ENCODE measurements around the gene DKK3.
A peak's percentile ranks its signal among the peaks of the same experiment; 100 is the strongest.

DKK3 gene

DNA sequence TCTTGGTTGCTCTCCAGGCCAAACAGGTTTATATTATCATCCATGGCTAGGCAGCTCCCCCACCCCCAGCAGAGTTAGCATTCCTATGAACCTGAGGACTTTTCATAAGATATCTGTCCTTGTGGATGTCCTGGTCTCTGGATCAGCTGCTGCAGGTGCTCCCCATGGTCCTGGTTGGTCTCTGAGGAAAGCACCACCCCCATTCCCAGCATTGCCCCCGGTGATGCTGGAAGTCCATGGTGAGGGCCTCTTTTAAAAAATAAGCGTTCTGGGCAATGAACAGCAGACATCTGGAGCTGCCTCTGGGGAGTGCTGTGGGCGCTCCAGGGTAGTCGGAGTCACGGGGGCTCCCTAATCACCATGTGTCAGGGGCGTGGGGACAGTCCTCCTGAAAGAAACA is 26.6 kb downstream of the DKK3 start:
- H3K4me3 ChIP-seq (ENCODE audit: low read depth, low read length), result no peak overlapping the region
- DNase-seq (ENCODE audit: low read depth), result no peak
- TF ChIP-seq, protein P1, sequence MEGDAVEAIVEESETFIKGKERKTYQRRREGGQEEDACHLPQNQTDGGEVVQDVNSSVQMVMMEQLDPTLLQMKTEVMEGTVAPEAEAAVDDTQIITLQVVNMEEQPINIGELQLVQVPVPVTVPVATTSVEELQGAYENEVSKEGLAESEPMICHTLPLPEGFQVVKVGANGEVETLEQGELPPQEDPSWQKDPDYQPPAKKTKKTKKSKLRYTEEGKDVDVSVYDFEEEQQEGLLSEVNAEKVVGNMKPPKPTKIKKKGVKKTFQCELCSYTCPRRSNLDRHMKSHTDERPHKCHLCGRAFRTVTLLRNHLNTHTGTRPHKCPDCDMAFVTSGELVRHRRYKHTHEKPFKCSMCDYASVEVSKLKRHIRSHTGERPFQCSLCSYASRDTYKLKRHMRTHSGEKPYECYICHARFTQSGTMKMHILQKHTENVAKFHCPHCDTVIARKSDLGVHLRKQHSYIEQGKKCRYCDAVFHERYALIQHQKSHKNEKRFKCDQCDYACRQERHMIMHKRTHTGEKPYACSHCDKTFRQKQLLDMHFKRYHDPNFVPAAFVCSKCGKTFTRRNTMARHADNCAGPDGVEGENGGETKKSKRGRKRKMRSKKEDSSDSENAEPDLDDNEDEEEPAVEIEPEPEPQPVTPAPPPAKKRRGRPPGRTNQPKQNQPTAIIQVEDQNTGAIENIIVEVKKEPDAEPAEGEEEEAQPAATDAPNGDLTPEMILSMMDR (conservative IDR thresholded peaks at IDR 0.05; ENCODE audit: low read depth, low read length), result no peak

DNA sequence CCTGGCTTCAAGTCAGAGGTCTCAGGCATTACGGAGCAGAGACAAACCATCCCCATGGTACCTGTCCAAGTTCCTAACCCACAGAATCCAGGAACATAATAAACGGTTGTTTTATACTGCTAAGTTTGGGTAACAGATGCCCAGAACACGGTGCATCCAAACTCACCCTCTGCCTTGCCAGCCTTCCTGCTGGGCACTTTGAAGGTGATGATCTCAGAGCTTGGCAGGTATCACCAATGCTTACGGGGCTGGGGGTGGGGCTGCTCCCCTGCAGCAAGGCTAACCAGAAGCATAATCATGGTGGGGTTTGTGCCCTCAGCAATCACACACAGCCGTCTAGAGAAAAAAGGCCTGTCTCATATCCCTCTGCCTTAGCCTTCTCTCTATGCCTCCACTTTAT is 27.1 kb downstream of the DKK3 start:
- no peak overlapping the region for H3K4me3 ChIP-seq (ENCODE audit: low read depth, low read length)
- TF ChIP-seq, protein P1 (conservative IDR thresholded peaks at IDR 0.05; ENCODE audit: low read depth, low read length), result no peak
- no peak for DNase-seq (ENCODE audit: low read depth)

DNA sequence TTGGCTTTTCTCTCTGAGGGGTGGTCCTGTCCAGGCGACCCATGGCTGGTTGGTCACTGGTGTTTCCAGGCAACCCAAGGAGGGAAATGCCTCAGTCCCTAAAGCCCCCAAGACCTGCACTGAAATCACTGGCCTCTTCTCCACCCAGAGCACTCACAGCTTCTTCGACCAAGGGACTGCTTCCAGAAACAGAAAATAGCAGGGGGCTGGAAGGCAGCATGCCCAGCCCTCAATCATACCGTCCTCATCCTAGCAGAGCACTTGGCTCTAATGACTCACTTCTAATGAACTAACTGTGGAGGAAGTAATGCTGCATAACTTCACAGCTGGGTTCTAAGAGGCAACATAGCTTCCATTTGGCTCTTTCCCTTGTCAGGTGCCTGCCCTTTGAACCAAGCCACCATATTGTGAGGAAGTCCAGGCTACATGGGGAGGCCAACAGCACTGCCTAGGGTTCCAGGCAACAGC is 27.6 kb downstream of the DKK3 start:
- no peak overlapping the region for H3K4me3 ChIP-seq (ENCODE audit: low read depth, low read length)
- TF ChIP-seq, protein P1 (conservative IDR thresholded peaks at IDR 0.05; ENCODE audit: low read depth, low read length), result no peak
- peak; percentile 81 for DNase-seq (ENCODE audit: low read depth)

DNA sequence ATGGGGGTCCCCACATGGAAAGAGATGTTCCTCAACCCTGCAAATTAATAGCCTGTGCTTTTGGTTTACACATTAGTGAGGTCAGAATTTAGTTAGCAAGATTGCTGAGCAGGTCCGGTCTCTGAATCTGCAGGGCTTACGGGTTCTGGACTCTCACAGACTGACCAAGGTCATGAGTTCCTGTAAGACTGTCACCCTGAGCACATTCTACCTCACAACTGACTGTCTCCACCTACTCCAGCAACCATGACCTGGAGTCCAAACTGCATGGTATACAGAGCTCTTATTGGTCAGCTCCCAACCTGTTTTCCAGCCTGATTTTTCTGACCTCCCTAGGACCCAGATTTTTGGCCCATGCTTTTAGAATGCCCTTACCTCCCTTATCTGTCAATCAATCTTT is 28.2 kb downstream of the DKK3 start:
- TF ChIP-seq, protein P1 (conservative IDR thresholded peaks at IDR 0.05; ENCODE audit: low read depth, low read length), result no peak
- H3K4me3 ChIP-seq (ENCODE audit: low read depth, low read length), result no peak overlapping the region
- DNase-seq (ENCODE audit: low read depth), result peak; percentile 47

DNA sequence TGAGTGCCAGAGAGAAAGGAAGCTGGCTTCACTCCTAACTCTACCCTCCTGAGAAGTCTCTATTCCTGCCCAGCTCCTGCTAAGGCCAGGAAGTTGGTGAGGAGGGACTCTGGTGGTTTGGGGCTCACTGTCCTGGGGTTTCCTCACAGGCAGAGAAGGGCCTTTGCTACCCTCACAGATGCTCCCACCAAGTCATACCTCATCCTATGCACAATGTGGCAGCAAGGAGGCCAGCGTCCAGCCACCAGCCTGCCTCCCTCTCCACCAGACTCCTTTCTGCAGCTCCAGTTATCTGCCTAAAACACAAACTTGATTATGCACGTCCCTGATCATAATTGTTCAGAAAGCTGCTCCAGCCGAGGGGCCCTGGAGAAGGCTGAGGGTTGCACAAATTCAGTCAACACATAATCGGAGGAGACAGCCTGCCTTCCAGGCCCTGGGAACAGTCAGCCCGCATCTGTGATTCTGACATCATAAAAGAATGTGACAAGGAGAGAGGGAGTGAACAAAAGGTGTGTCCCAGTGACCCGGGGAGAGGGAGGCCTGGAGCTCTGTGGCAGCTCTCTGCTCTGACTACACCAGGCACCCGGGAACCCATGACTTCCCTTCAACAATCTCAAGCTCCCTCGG is 28.8 kb downstream of the DKK3 start:
- peak; percentile 90 for DNase-seq (ENCODE audit: low read depth)
- TF ChIP-seq, protein P1 (conservative IDR thresholded peaks at IDR 0.05; ENCODE audit: low read depth, low read length), result no peak
- H3K4me3 ChIP-seq (ENCODE audit: low read depth, low read length), result no peak overlapping the region

- peak; percentile 88 for DNase-seq (ENCODE audit: low read depth)
- no peak overlapping the region for H3K4me3 ChIP-seq (ENCODE audit: low read depth, low read length)
- TF ChIP-seq, protein P1 (conservative IDR thresholded peaks at IDR 0.05; ENCODE audit: low read depth, low read length), result no peak
Observed at GRCh38 chr11:11978792-11979487, 29.5 kb downstream of the DKK3 start.

Measured in choroid plexus epithelial cell (primary cell).